ENCODE data around the gene ZNF248.

DNA sequence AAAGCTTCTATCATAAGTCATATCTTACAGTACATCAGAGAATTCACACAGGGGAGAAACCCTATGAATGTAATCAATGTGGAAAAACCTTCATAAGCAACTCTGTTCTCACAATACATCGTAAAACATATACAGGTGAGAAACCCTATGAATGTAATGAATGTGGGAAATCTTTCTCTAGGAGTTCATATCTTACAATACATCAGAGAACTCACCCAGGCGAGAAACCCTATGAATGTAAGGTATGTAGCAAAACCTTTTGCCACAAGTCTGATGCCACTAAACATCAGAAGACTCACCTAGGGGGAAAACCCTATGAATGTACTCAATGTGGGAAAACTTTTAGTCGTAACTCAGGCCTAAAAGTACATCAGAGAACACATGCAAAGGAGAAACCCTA lies 38.3 kb upstream of the ZNF248 start:
- TF ChIP-seq, protein P1, sequence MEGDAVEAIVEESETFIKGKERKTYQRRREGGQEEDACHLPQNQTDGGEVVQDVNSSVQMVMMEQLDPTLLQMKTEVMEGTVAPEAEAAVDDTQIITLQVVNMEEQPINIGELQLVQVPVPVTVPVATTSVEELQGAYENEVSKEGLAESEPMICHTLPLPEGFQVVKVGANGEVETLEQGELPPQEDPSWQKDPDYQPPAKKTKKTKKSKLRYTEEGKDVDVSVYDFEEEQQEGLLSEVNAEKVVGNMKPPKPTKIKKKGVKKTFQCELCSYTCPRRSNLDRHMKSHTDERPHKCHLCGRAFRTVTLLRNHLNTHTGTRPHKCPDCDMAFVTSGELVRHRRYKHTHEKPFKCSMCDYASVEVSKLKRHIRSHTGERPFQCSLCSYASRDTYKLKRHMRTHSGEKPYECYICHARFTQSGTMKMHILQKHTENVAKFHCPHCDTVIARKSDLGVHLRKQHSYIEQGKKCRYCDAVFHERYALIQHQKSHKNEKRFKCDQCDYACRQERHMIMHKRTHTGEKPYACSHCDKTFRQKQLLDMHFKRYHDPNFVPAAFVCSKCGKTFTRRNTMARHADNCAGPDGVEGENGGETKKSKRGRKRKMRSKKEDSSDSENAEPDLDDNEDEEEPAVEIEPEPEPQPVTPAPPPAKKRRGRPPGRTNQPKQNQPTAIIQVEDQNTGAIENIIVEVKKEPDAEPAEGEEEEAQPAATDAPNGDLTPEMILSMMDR (IDR thresholded peaks at IDR 0.05), result no peak
- no peak for TF ChIP-seq EZH2phosphoT487 (IDR thresholded peaks at IDR 0.05)

All from neural progenitor cell (in vitro differentiated cells).